Thoracic aorta (tissue), 2 donors: ENCODE measurements around the gene TBC1D1. TPM values are rescaled to one million over a fixed set of nuclear protein-coding genes. Genes with fewer than 3 reads are reported as not detected.

Experiments
- ATAC-seq: fragments of 150-250 bp; one replicate; pipeline ENCODE4 v1.8.0; 2017; ENCODE audit warnings: low read depth; ENCODE audit not compliant: insufficient number of reproducible peaks, low FRiP score
- DNase-seq: peaks from one replicate; pipeline ENCODE4 v3.0.0-alpha.2; 2020; ENCODE audit warnings: low spot score
- H3K27ac ChIP-seq, 2 donors: fragments of 200-600 bp; sonication (generic); 1 replicate in 1 of 2; 2 replicates in 1 of 2; pipeline ENCODE4 v1.5.1; 2016; ENCODE audit warnings: mild to moderate bottlenecking in 2 of 2, moderate library complexity in 2 of 2
- H3K27me3 ChIP-seq: fragments of 200-600 bp; sonication (generic); replicated peaks from 2 replicates; pipeline ENCODE4 v1.6.0; 2016; ENCODE audit warnings: mild to moderate bottlenecking; ENCODE audit not compliant: insufficient read depth
- H3K36me3 ChIP-seq: fragments of 200-600 bp; sonication (generic); one replicate; pipeline ENCODE4 v1.5.1; 2016
- H3K4me1 ChIP-seq, 2 donors: fragments of 200-600 bp; sonication (generic); 1 replicate in 1 of 2; 2 replicates in 1 of 2; pipeline versions ENCODE4 v1.5.1 to v1.6.0; 2016; ENCODE audit warnings: low read depth in 2 of 2, mild to moderate bottlenecking in 1 of 2; ENCODE audit not compliant: control insufficient read depth in 1 of 2
- H3K4me3 ChIP-seq: fragments of 200-600 bp; sonication (generic); 2 replicates; pipeline ENCODE4 v1.5.1; 2016; ENCODE audit warnings: mild to moderate bottlenecking
- H3K9me3 ChIP-seq: fragments of 200-600 bp; sonication (generic); 2 replicates; pipeline ENCODE4 v1.5.1; 2016
- total RNA-seq, 2 donors: library from RNA; depleted of rRNA; stranded (reverse); fragments of >200 nt; gene quantifications; one replicate each; pipeline versions ENCODE4 v1.1.0 to v1.2.3, GENCODE V29; 2016
- TF ChIP-seq, protein P1 (sequence below): fragments of 200-600 bp; sonication (generic); IDR thresholded peaks from one replicate; pipeline ENCODE4 v1.5.1; 2019; ENCODE audit warnings: antibody characterized with exemption

TBC1D1 gene
- total RNA-seq, 2 donors from 2014 or later: 152 to 206 TPM

GRCh38 chr4:38090455-38091246 is 199.8 kb downstream of the TBC1D1 start:
- H3K27ac ChIP-seq: no peak overlapping the region
- TF ChIP-seq, protein P1, sequence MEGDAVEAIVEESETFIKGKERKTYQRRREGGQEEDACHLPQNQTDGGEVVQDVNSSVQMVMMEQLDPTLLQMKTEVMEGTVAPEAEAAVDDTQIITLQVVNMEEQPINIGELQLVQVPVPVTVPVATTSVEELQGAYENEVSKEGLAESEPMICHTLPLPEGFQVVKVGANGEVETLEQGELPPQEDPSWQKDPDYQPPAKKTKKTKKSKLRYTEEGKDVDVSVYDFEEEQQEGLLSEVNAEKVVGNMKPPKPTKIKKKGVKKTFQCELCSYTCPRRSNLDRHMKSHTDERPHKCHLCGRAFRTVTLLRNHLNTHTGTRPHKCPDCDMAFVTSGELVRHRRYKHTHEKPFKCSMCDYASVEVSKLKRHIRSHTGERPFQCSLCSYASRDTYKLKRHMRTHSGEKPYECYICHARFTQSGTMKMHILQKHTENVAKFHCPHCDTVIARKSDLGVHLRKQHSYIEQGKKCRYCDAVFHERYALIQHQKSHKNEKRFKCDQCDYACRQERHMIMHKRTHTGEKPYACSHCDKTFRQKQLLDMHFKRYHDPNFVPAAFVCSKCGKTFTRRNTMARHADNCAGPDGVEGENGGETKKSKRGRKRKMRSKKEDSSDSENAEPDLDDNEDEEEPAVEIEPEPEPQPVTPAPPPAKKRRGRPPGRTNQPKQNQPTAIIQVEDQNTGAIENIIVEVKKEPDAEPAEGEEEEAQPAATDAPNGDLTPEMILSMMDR: no peak
- no peak for ATAC-seq
- H3K4me3 ChIP-seq: no peak overlapping the region
- DNase-seq: no peak
- no peaks in the 10 kb centered on the region for H3K36me3 ChIP-seq
- H3K9me3 ChIP-seq: no peaks in the 10 kb centered on the region
- H3K4me1 ChIP-seq: peaks cover 9 to 24% of the 10 kb centered on the region in 2 donors
- no peaks in the 10 kb centered on the region for H3K27me3 ChIP-seq

DNA sequence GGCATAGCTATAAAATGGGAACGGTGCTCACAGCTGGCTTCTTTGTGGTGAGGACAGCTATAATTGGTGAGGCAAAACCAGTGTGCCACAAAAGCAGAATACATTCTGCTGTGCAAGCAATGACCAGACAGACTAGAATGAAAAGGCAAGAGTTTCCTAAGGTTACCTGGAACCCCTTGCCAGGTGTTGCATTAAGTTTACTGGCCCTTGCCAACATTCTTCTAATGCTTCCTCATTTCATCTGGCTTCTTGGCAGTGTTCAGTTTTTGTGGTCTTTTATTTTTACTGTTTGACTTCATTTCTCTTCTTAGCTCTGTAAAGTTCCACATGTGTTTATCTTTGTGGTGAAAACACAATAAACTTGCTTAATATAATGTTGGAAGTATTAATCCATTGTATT is 200.8 kb downstream of the TBC1D1 start:
- Histone ChIP-seq H3K4me1 (peaks cover 8 to 14% of the 10 kb centered on the region in 2 donors), H3K27me3 (no peaks in the 10 kb centered on the region), H3K27ac (no peak overlapping the region), H3K36me3 (no peaks in the 10 kb centered on the region), H3K4me3 (no peak overlapping the region), H3K9me3 (no peaks in the 10 kb centered on the region)
- TF ChIP-seq, protein P1: no peak
- ATAC-seq (no peak), DNase-seq (no peak)

- Histone ChIP-seq H3K4me1 (peaks cover 8 to 14% of the 10 kb centered on the region in 2 donors), H3K36me3 (no peaks in the 10 kb centered on the region), H3K27ac (no peak overlapping the region), H3K4me3 (no peak overlapping the region), H3K9me3 (no peaks in the 10 kb centered on the region), H3K27me3 (no peaks in the 10 kb centered on the region)
- no peak for ATAC-seq
- TF ChIP-seq, protein P1: no peak
- DNase-seq: no peak
Measured at GRCh38 chr4:38092701-38093100, 201.8 kb downstream of the TBC1D1 start.

GRCh38 chr4:38094419-38094818 is 203.5 kb downstream of the TBC1D1 start:
- no peaks in the 10 kb centered on the region for H3K27me3 ChIP-seq
- no peak for ATAC-seq
- no peaks in the 10 kb centered on the region for H3K9me3 ChIP-seq
- no peak overlapping the region for H3K4me3 ChIP-seq
- no peak overlapping the region for H3K27ac ChIP-seq
- DNase-seq: no peak
- peaks cover 5% of the 10 kb centered on the region for H3K36me3 ChIP-seq
- TF ChIP-seq, protein P1: no peak
- H3K4me1 ChIP-seq: peaks cover 16 to 28% of the 10 kb centered on the region in 2 donors

GRCh38 chr4:38095691-38096090 is 204.8 kb downstream of the TBC1D1 start:
- DNase-seq (no peak), ATAC-seq (no peak)
- Histone ChIP-seq H3K27me3 (no peaks in the 10 kb centered on the region), H3K36me3 (peaks cover 5% of the 10 kb centered on the region), H3K4me1 (peaks cover 25 to 38% of the 10 kb centered on the region in 2 donors), H3K27ac (no peak overlapping the region), H3K4me3 (no peak overlapping the region), H3K9me3 (no peaks in the 10 kb centered on the region)
- TF ChIP-seq, protein P1: no peak
